AG04450 (cell line): ENCODE results near the gene APBB2. TPM values are rescaled to one million over a fixed set of nuclear protein-coding genes. Genes with fewer than 3 reads are reported as not detected.

Source experiments
- CTCF ChIA-PET: fragments of 300-600, 350-600 bp; formaldehyde crosslinking; extraction: SDS; loops from one replicate; lab custom pipeline; 2022; ENCODE audit warnings: antibody characterized with exemption, inconsistent platforms; lab: Charles Lee
- POLR2A ChIA-PET: fragments of 350-600 bp; formaldehyde crosslinking; extraction: SDS; loops from one replicate; lab custom pipeline; 2021; ENCODE audit warnings: antibody characterized with exemption, inconsistent platforms; lab: Yijun Ruan, JAX
- DNase-seq: peaks from one replicate; pipeline ENCODE4 v3.0.0-alpha.2; 2011; ENCODE audit warnings: low read depth, low spot score
- H3K27ac ChIP-seq: one replicate; pipeline ENCODE4 v1.5.1; 2012; ENCODE audit warnings: low read depth, low read length, control low read depth
- H3K27me3 ChIP-seq: one replicate; pipeline ENCODE4 v1.6.0; 2012; ENCODE audit warnings: low read length; ENCODE audit not compliant: control insufficient read depth, insufficient read depth
- H3K4me3 ChIP-seq: 2 replicates; pipeline ENCODE4 v1.5.1; 2011; ENCODE audit warnings: mild to moderate bottlenecking, low read depth, low read length, control low read depth
- H3K9me3 ChIP-seq: 2 replicates; pipeline ENCODE4 v1.5.1; 2012; ENCODE audit warnings: low read length; ENCODE audit not compliant: control insufficient read depth, insufficient read depth
- CTCF ChIP-seq: IDR thresholded peaks from 2 replicates; pipeline ENCODE4 v1.5.1; 2011; ENCODE audit warnings: low read depth, low read length, control low read depth, inconsistent platforms
- polyA plus RNA-seq: library from polyadenylated mRNA; depleted of rRNA; stranded (reverse); fragments of >200 nt; gene quantifications from 2 replicates; pipeline ENCODE4 v1.2.3, GENCODE V29; 2011

Gene APBB2
- polyA plus RNA-seq, 1 experiment, result 52.7 TPM

- H3K4me3 ChIP-seq, result no peak overlapping the region
- H3K9me3 ChIP-seq, result no peaks in the 10 kb centered on the region; the same call in 1 of the 2 replicates
- CTCF ChIA-PET, result interaction anchor here (1.1 kb wide), 1 partner anchor 132 kb away, joined by 5 read pairs; the partner anchor contains the start of gene APBB2
- no peaks in the 10 kb centered on the region for H3K27me3 ChIP-seq
- POLR2A ChIA-PET, result no interaction called here
- no peak for DNase-seq
- H3K27ac ChIP-seq, result no peak overlapping the region
- TF ChIP-seq CTCF, result no peak
These were observed 132.5 kb downstream of the APBB2 start for GRCh38 chr4:41081847-41082246.

DNA sequence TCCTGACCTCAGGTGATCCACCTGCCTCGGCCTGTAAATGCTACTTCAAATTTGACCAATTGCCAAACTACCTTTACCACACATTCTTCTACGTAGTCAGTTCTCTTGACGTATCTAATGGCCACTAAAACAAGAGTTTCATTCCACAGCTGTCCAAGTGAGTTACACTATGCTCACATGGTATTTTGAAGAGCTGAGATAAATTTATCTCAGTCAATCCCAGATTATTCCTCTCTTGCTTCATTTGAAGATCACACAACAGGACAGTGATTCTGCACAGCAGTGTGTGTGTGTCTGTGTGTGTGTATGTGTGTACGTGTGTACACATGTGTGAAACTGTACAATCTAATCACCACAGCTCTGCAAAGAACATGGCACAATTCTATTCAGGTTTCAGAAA, 133.4 kb downstream of the APBB2 start:
- no peak for TF ChIP-seq CTCF
- Histone ChIP-seq H3K27ac (no peak overlapping the region), H3K27me3 (no peaks in the 10 kb centered on the region), H3K9me3 (no peaks in the 10 kb centered on the region), H3K4me3 (no peak overlapping the region)
- ChIA-PET POLR2A (no interaction called here), CTCF (no interaction called here)
- no peak for DNase-seq

- Histone ChIP-seq H3K27me3 (no peaks in the 10 kb centered on the region), H3K9me3 (no peaks in the 10 kb centered on the region), H3K4me3 (no peak overlapping the region), H3K27ac (no peak overlapping the region)
- TF ChIP-seq CTCF, result no peak
- no peak for DNase-seq
- ChIA-PET CTCF (interaction anchor here (0.7 kb wide), 2 partner anchors 27 to 1491 kb away, joined by 3 to 7 read pairs; no protein-coding TSS in a partner anchor), POLR2A (no interaction called here)
These were observed 134.3 kb downstream of the APBB2 start for GRCh38 chr4:41079881-41080560.

DNA sequence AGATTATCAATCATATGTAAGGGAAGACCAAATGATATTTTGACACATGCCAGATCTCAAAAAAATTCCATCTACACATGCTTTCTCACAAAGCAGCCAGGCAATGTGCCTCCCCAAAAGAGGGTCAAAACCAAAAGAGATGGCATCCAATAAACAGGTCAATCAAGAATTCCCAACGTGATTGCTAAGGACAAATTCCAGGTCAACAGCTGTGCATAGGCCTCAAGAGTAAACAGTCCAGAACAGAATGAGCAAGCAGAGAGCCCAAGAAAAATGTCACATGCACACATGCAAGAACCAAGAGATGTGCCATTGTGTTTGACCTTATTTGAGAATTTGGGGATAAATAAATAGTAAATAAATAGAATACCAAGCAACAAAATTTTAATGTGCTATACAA, 136.7 kb downstream of the APBB2 start:
- H3K27me3 ChIP-seq, result no peaks in the 10 kb centered on the region
- no peak for TF ChIP-seq CTCF
- ChIA-PET POLR2A (no interaction called here), CTCF (interaction anchor here (1.2 kb wide), 1 partner anchor 153 kb away, joined by 4 read pairs; no protein-coding TSS in a partner anchor)
- H3K27ac ChIP-seq, result no peak overlapping the region
- H3K9me3 ChIP-seq, result no peaks in the 10 kb centered on the region
- no peak overlapping the region for H3K4me3 ChIP-seq
- DNase-seq, result no peak

GRCh38 chr4:41076481-41076880, 137.9 kb downstream of the APBB2 start:
- no peak for TF ChIP-seq CTCF
- Histone ChIP-seq H3K4me3 (no peak overlapping the region), H3K27me3 (no peaks in the 10 kb centered on the region), H3K27ac (no peak overlapping the region), H3K9me3 (no peaks in the 10 kb centered on the region)
- CTCF ChIA-PET, result interaction anchor here (1.2 kb wide), 1 partner anchor 152 kb away, joined by 4 read pairs; no protein-coding TSS in a partner anchor
- no peak for DNase-seq
- POLR2A ChIA-PET, result no interaction called here
